IMR-90 (cell line): ENCODE data around the gene KLK14.

ENCODE experiments used
- MAFK ChIP-seq: IDR thresholded peaks from 2 replicates; pipeline ENCODE4 v1.6.1; 2012; ENCODE audit warnings: low read depth, low read length, improper control_type of control experiment
- MAZ ChIP-seq: IDR thresholded peaks from 2 replicates; pipeline ENCODE4 v1.6.1; 2012; ENCODE audit warnings: low read depth, mild to moderate bottlenecking, low read length, improper control_type of control experiment, moderate library complexity, borderline replicate concordance
- MXI1 ChIP-seq: IDR thresholded peaks from 2 replicates; pipeline ENCODE4 v1.6.1; 2012; ENCODE audit warnings: low read depth, mild to moderate bottlenecking, low read length, moderate library complexity, borderline replicate concordance
- NFE2L2 ChIP-seq: fragments of 150-350 bp; IDR thresholded peaks from 2 replicates; pipeline ENCODE4 v1.6.1; 2016; ENCODE audit warnings: low read depth, mild to moderate bottlenecking, low read length
- POLR2A ChIP-seq: IDR thresholded peaks from 2 replicates; pipeline ENCODE4 v1.6.1; 2012; ENCODE audit warnings: mild to moderate bottlenecking, low read depth, low read length
- RAD21 ChIP-seq: IDR thresholded peaks from 2 replicates; pipeline ENCODE4 v1.6.1; 2012; ENCODE audit warnings: low read length, improper control_type of control experiment
- RCOR1 ChIP-seq: IDR thresholded peaks from 2 replicates; pipeline ENCODE4 v1.6.1; 2012; ENCODE audit warnings: mild to moderate bottlenecking, low read length, improper control_type of control experiment; ENCODE audit not compliant: insufficient replicate concordance
- RFX5 ChIP-seq: IDR thresholded peaks from 2 replicates; pipeline ENCODE4 v1.8.0; 2012; ENCODE audit warnings: low read depth, mild to moderate bottlenecking, low read length, moderate library complexity
- TF ChIP-seq, protein P1 (sequence below): conservative IDR thresholded peaks from 2 replicates; pipeline ENCODE4 v1.5.1; 2012; ENCODE audit warnings: mild to moderate bottlenecking, low read depth, low read length, improper control_type of control experiment
- TF ChIP-seq, protein P2 (sequence below): fragments of 150-350 bp; IDR thresholded peaks from 2 replicates; pipeline ENCODE4 v1.6.1; 2017; ENCODE audit warnings: mild to moderate bottlenecking, antibody characterized with exemption, low read length, low read depth

GRCh38 chr19:51081476-51081875 lies 1.2 kb downstream of the KLK14 start:
- TF ChIP-seq, protein P1, sequence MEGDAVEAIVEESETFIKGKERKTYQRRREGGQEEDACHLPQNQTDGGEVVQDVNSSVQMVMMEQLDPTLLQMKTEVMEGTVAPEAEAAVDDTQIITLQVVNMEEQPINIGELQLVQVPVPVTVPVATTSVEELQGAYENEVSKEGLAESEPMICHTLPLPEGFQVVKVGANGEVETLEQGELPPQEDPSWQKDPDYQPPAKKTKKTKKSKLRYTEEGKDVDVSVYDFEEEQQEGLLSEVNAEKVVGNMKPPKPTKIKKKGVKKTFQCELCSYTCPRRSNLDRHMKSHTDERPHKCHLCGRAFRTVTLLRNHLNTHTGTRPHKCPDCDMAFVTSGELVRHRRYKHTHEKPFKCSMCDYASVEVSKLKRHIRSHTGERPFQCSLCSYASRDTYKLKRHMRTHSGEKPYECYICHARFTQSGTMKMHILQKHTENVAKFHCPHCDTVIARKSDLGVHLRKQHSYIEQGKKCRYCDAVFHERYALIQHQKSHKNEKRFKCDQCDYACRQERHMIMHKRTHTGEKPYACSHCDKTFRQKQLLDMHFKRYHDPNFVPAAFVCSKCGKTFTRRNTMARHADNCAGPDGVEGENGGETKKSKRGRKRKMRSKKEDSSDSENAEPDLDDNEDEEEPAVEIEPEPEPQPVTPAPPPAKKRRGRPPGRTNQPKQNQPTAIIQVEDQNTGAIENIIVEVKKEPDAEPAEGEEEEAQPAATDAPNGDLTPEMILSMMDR, result no peak
- TF ChIP-seq NFE2L2 (no peak), RFX5 (no peak), POLR2A (no peak), MXI1 (no peak), RAD21 (no peak), MAZ (no peak), MAFK (no peak), RCOR1 (no peak)
- TF ChIP-seq, protein P2, sequence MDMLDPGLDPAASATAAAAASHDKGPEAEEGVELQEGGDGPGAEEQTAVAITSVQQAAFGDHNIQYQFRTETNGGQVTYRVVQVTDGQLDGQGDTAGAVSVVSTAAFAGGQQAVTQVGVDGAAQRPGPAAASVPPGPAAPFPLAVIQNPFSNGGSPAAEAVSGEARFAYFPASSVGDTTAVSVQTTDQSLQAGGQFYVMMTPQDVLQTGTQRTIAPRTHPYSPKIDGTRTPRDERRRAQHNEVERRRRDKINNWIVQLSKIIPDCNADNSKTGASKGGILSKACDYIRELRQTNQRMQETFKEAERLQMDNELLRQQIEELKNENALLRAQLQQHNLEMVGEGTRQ, result no peak
